Measurements from ENCODE around the gene ANKDD1B.

The ANKDD1B gene

DNA sequence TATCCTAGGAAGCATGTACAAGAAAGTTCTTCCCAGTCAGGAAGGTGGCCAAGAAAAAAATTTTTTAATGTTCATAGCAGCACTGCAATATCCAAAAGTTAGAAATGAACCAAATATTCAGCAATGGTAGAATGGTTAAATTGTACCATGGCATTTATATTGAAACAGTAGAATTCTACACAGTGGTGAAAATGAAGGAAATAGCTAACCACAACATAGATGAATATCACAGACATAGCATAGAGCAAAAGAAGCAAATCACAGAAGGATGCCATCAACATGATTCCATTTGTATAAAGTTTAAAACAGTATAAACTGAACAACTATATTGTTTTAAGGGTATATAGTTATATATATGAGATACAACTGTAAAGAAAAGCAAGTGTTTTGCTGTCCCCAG lies 10.7 kb upstream of the ANKDD1B start:
- H3K27ac ChIP-seq (ENCODE audit: low read length), result no peak overlapping the region
- no peaks in the 10 kb centered on the region for H3F3A ChIP-seq (ENCODE audit: insufficient read depth, low read length)
- no peak overlapping the region for H3K4me2 ChIP-seq (ENCODE audit: low read depth, low read length)
- H3K9me3 ChIP-seq (replicated peaks; ENCODE audit: insufficient read depth, low read length), result no peaks in the 10 kb centered on the region
- H3K36me3 ChIP-seq (replicated peaks; ENCODE audit: insufficient read depth, low read length), result no peaks in the 10 kb centered on the region
- H2AFZ ChIP-seq (ENCODE audit: low read length), result no peak overlapping the region
- H4K20me1 ChIP-seq (ENCODE audit: insufficient read depth, low read length), result no peaks in the 10 kb centered on the region
- no peak for DNase-seq
- no peaks in the 10 kb centered on the region for H3K9me2 ChIP-seq (replicated peaks; ENCODE audit: insufficient read depth, low read length)
- no peak overlapping the region for H3K4me3 ChIP-seq (ENCODE audit: low read length)
- no peaks in the 10 kb centered on the region for H3K4me1 ChIP-seq (ENCODE audit: low read length)
- no peak for TF ChIP-seq EZH2 (optimal IDR thresholded peaks at IDR 0.05; ENCODE audit: low read depth, low read length)
- no peak for TF ChIP-seq EZH2phosphoT487 (IDR thresholded peaks at IDR 0.05; ENCODE audit: low read length)
- TF ChIP-seq CTCF (IDR thresholded peaks at IDR 0.05; ENCODE audit: low read length), result no peak
- H3K79me2 ChIP-seq (ENCODE audit: low read length), result no peaks in the 10 kb centered on the region
- H3K9ac ChIP-seq (ENCODE audit: low read length), result no peak overlapping the region
- H3K27me3 ChIP-seq (replicated peaks; ENCODE audit: insufficient read depth, low read length), result no peaks in the 10 kb centered on the region

- Histone ChIP-seq H3K4me3 (ENCODE audit: low read length) (no peak overlapping the region), H3K9ac (ENCODE audit: low read length) (no peak overlapping the region), H3K9me2 (replicated peaks; ENCODE audit: insufficient read depth, low read length) (no peaks in the 10 kb centered on the region), H3K27ac (ENCODE audit: low read length) (no peak overlapping the region), H3K4me1 (ENCODE audit: low read length) (no peaks in the 10 kb centered on the region), H3K4me2 (ENCODE audit: low read depth, low read length) (no peak overlapping the region), H2AFZ (ENCODE audit: low read length) (no peak overlapping the region), H3K27me3 (replicated peaks; ENCODE audit: insufficient read depth, low read length) (no peaks in the 10 kb centered on the region), H3F3A (ENCODE audit: insufficient read depth, low read length) (no peaks in the 10 kb centered on the region), H3K79me2 (ENCODE audit: low read length) (no peaks in the 10 kb centered on the region), H3K36me3 (replicated peaks; ENCODE audit: insufficient read depth, low read length) (no peaks in the 10 kb centered on the region), H4K20me1 (ENCODE audit: insufficient read depth, low read length) (no peaks in the 10 kb centered on the region), H3K9me3 (replicated peaks; ENCODE audit: insufficient read depth, low read length) (no peaks in the 10 kb centered on the region)
- TF ChIP-seq CTCF (IDR thresholded peaks at IDR 0.05; ENCODE audit: low read length) (no peak), EZH2 (optimal IDR thresholded peaks at IDR 0.05; ENCODE audit: low read depth, low read length) (no peak), EZH2phosphoT487 (IDR thresholded peaks at IDR 0.05; ENCODE audit: low read length) (no peak)
- DNase-seq, result no peak
Measured at GRCh38 chr5:75601567-75601966, 9.7 kb upstream of the ANKDD1B start.

- Histone ChIP-seq H3K4me3 (ENCODE audit: low read length) (no peak overlapping the region), H3K27ac (ENCODE audit: low read length) (no peak overlapping the region), H3K79me2 (ENCODE audit: low read length) (no peaks in the 10 kb centered on the region), H3K27me3 (replicated peaks; ENCODE audit: insufficient read depth, low read length) (no peaks in the 10 kb centered on the region), H3K36me3 (replicated peaks; ENCODE audit: insufficient read depth, low read length) (no peaks in the 10 kb centered on the region), H3K4me1 (ENCODE audit: low read length) (no peaks in the 10 kb centered on the region), H3F3A (ENCODE audit: insufficient read depth, low read length) (no peaks in the 10 kb centered on the region), H3K9ac (ENCODE audit: low read length) (no peak overlapping the region), H2AFZ (ENCODE audit: low read length) (no peak overlapping the region), H3K9me3 (replicated peaks; ENCODE audit: insufficient read depth, low read length) (no peaks in the 10 kb centered on the region), H3K9me2 (replicated peaks; ENCODE audit: insufficient read depth, low read length) (no peaks in the 10 kb centered on the region), H3K4me2 (ENCODE audit: low read depth, low read length) (no peak overlapping the region), H4K20me1 (ENCODE audit: insufficient read depth, low read length) (no peaks in the 10 kb centered on the region)
- DNase-seq, result no peak
- no peak for TF ChIP-seq EZH2phosphoT487 (IDR thresholded peaks at IDR 0.05; ENCODE audit: low read length)
- TF ChIP-seq CTCF (IDR thresholded peaks at IDR 0.05; ENCODE audit: low read length), result no peak
- TF ChIP-seq EZH2 (optimal IDR thresholded peaks at IDR 0.05; ENCODE audit: low read depth, low read length), result no peak
Measured at GRCh38 chr5:75601996-75602395, 9.3 kb upstream of the ANKDD1B start.

All from MM.1S (cell line).